Measurements from ENCODE around the gene CFAP119. TPM values are rescaled to one million over a fixed set of nuclear protein-coding genes. Genes with fewer than 3 reads are reported as not detected.

The CFAP119 gene
- total RNA-seq, 4 donors from 2014 or later = 9.6 to 24.7 (median 15.5) TPM

DNA sequence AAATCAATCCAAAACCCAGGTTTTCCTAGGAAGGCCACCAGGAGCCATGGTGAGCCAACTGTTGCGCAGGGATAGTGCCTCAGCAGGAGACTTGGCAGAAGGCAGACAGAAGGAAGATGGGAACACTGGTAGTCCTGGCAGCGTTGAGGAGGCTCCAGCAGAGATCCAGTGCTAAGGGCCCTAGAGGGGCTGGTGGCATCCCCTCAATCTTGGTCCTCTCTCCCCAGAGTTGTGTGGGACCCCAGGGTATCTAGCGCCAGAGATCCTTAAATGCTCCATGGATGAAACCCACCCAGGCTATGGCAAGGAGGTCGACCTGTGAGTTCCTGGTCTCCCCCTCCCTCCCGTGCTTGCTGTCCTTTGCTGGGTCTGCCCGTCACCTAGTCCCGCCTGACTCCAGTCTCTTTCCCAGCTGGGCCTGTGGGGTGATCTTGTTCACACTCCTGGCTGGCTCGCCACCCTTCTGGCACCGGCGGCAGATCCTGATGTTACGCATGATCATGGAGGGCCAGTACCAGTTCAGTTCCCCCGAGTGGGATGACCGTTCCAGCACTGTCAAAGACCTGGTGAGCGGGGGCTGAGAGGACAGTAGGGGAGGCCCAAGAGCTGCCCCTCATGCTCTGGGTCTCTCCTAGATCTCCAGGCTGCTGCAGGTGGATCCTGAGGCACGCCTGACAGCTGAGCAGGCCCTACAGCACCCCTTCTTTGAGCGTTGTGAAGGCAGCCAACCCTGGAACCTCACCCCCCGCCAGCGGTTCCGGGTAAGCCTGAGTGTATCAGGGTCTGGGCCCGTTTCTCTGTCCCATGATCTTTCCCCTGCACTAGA, 5.7 kb downstream of the CFAP119 start:
- Histone ChIP-seq H3K27ac (no peak overlapping the region), H3K4me3 (replicated peaks in 1 of 3) (no peak overlapping the region), H3K4me1 (peaks cover 5 to 6% of the 10 kb centered on the region in 2 donors), H3K36me3 (peaks cover 26% of the 10 kb centered on the region in 2 donors), H3K9me3 (no peaks in the 10 kb centered on the region), H3K27me3 (no peaks in the 10 kb centered on the region)
- no peak for DNase-seq
- WGBS, 2 donors = 94 to 95% methylated on average over 13 to 19 of the region's 20 CpGs
- intact Hi-C loops (cut with DNase I) = no loop called here
- TF ChIP-seq, protein P1, sequence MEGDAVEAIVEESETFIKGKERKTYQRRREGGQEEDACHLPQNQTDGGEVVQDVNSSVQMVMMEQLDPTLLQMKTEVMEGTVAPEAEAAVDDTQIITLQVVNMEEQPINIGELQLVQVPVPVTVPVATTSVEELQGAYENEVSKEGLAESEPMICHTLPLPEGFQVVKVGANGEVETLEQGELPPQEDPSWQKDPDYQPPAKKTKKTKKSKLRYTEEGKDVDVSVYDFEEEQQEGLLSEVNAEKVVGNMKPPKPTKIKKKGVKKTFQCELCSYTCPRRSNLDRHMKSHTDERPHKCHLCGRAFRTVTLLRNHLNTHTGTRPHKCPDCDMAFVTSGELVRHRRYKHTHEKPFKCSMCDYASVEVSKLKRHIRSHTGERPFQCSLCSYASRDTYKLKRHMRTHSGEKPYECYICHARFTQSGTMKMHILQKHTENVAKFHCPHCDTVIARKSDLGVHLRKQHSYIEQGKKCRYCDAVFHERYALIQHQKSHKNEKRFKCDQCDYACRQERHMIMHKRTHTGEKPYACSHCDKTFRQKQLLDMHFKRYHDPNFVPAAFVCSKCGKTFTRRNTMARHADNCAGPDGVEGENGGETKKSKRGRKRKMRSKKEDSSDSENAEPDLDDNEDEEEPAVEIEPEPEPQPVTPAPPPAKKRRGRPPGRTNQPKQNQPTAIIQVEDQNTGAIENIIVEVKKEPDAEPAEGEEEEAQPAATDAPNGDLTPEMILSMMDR (IDR thresholded peaks at IDR 0.05) = no peak
- no peak for TF ChIP-seq POLR2A (IDR thresholded peaks at IDR 0.05)

DNA sequence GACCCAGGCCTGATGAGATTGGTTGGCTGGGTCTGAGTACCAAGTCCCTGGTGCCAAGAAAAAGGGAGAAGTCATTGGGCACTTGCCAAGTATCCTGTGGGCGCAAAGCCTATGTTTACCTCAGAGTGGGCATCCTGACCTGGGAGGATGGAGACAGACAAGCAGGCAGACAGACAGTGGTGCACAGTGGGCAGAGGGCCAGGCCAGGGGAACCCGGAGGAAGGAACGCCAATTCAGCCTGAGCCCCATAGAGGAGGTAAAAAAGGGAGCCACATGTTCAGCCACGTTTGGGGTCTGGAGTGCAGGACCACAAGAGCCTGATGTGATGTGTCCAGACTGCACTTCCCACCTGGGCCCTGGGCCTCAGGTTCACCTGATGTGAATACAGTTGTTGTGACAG, 8.3 kb downstream of the CFAP119 start:
- H3K9me3 ChIP-seq = no peaks in the 10 kb centered on the region
- peaks cover 28 to 30% of the 10 kb centered on the region in 2 donors for H3K36me3 ChIP-seq
- no peak overlapping the region for H3K27ac ChIP-seq
- WGBS, 2 donors = 89 to 92% methylated on average over 2 to 4 of the region's 4 CpGs
- H3K4me3 ChIP-seq (replicated peaks in 1 of 3) = no peak overlapping the region
- intact Hi-C loops (cut with DNase I) = no loop called here
- no peaks in the 10 kb centered on the region for H3K27me3 ChIP-seq
- no peaks in the 10 kb centered on the region for H3K4me1 ChIP-seq
- TF ChIP-seq POLR2A (IDR thresholded peaks at IDR 0.05) = no peak
- TF ChIP-seq, protein P1 (IDR thresholded peaks at IDR 0.05) = no peak
- DNase-seq = no peak

- Histone ChIP-seq H3K27ac (no peak overlapping the region), H3K4me1 (peaks cover 3 to 4% of the 10 kb centered on the region in 2 donors), H3K27me3 (no peaks in the 10 kb centered on the region), H3K9me3 (no peaks in the 10 kb centered on the region), H3K4me3 (replicated peaks in 1 of 3) (no peak overlapping the region), H3K36me3 (peaks cover 17 to 25% of the 10 kb centered on the region in 2 donors)
- TF ChIP-seq, protein P1 (IDR thresholded peaks at IDR 0.05) = no peak
- no peak for TF ChIP-seq POLR2A (IDR thresholded peaks at IDR 0.05)
- intact Hi-C loops (cut with DNase I) = no loop called here
- DNase-seq = no peak
- WGBS, 2 donors = 89 to 94% methylated on average over 18 to 20 of the region's 20 CpGs
These were observed 10.9 kb downstream of the CFAP119 start for GRCh38 chr16:30750876-30751465.

DNA sequence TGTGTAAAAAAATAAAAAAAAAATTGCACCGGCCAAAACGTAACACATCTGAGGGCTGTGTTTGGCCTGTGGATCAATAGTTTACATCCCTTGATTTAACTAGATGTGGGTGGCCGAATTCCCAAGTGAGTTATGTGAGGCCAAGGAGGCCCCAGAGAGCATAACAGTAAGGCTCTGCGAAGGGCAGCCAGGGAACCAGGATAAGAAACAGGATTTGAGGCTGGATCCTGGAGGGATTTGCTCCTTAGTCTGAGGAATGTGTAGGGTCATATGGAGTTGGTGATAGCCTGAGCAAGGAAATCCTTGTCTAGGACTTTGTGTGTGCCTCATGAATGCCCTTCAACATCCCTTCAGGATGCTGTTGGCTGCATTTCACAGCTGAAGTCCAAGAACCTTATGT, 11.7 kb downstream of the CFAP119 start:
- Histone ChIP-seq H3K9me3 (no peaks in the 10 kb centered on the region), H3K4me1 (peaks cover 3 to 4% of the 10 kb centered on the region in 2 donors), H3K36me3 (peaks cover 17 to 25% of the 10 kb centered on the region in 2 donors), H3K27me3 (no peaks in the 10 kb centered on the region), H3K27ac (no peak overlapping the region), H3K4me3 (replicated peaks in 1 of 3) (no peak overlapping the region)
- TF ChIP-seq, protein P1 (IDR thresholded peaks at IDR 0.05) = no peak
- TF ChIP-seq POLR2A (IDR thresholded peaks at IDR 0.05) = no peak
- intact Hi-C loops (cut with DNase I) = no loop called here
- no peak for DNase-seq
- WGBS, 2 donors = 87 to 92% methylated on average over 4 of the region's 4 CpGs

Measured in thyroid gland (tissue), 4 donors.